NCI-H2196 treated with DMSO at 0.1 percent for 48 hours (cell line): Measurements from ENCODE around the gene PRDM2.

ENCODE experiments used
- DNase-seq: peaks from one replicate; lab custom pipeline; 2025; ENCODE audit not compliant: unreplicated experiment; lab: John Stamatoyannopoulos, UW

The PRDM2 gene

DNA sequence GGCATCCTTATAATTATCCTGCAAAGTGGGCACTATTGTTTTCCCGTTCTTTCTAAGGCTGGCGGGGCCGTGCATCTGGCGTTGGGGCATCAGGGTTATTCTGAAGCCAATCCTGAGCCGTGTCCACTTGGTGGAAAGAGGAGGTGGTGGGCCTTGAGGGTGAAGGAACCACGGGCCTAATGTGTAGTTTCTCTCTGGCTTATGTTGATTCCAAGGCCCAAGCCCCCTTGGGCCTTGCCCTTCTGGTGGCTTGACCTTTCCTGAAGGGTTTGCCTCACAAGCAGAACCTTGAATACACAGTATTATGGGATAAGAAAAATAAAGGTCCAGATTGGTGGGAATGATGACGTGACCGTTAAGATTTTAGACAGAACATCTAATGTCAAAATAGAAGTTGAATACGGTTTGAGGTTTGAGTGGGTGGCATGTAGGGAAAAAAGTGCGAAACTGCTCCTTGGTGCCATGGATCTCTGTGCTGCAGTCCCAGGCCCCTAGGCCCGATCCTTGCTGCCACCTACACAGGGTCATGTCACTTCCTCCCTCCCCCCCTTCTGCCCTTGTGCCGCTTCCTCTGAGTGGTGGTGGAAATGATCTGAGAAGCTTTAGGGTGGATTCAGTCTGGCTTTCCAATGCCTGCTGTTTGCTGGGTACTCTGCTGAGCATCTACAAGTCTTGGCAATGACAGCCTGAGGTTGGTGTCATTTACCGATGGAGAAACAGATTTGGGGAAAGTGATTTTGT, 90.5 kb downstream of the PRDM2 start:
- no peak for DNase-seq

- no peak for DNase-seq
Observed at GRCh38 chr1:13792419-13792818, 92.4 kb downstream of the PRDM2 start.

DNA sequence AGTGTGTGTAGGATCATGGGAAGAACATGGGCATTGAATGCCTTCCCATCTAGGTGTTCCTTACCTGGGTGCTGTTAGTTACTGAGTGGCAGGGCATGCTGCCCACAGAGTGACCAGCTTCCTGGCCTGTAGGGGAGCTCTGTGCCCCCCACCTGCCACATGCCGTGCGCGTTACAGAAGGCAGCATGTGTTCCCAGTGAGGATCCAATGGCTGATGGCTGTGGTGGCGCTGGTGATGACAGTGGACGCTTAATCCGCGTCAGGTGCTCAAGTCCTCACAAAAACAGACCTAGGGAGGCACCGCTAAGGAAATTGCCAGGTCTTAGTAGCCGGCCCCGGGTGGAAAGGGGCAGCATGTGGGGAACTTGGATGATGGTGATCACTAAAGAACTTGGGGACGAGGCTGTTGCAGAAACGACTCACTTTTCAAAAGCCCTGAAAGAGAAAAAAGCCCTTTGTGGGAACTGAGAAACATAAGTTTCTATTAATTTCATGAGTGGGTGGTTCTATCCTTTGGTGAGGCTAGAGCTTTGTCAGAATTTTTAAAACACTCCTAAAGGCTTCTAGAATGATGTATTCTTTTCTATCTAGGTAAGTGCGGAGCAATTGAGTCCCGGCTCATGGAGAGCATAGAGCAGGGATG, 93.2 kb downstream of the PRDM2 start:
- DNase-seq, result no peak

GRCh38 chr1:13794231-13795187, 94.5 kb downstream of the PRDM2 start:
- DNase-seq, result no peak

DNA sequence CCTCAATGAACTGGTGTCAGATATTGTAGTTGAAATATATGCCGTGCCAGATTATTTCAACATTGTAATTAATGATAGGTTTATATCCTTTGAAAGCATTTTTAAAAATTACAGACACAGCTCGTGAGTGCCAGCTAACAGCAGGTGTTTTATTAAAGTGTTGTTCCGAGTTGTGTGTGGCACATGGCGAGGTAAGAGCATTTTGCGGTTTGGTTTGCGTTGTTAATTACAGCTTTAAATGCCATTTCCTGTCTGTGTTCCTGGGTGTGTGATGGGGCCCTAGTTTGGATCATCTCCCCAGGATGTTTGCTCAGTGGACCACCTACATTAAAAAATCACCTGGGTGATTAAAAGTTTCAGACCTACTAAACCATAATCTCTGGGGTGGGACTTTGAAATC, 97.4 kb downstream of the PRDM2 start:
- DNase-seq, result no peak

DNA sequence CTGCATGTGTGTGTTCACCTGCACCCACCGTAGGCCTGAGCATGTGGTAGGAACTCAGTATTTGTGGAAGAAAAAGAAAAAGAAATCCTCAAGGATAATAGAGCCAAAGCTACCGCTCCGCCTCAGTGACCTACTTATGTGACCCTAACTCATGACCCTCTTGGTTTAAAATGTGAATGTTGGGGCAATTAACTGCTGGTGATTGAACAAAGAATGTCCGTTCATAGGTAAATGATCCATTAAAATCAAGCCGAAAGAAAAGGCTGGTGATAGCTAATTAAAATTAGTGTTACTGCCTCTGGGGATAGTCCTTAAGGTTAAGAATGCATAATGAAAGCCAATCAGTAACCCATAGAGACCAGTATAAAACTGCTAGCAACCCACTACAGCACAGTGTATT, 98.1 kb downstream of the PRDM2 start:
- no peak for DNase-seq

GRCh38 chr1:13799502-13800283, 99.7 kb downstream of the PRDM2 start:
- no peak for DNase-seq

- no peak for DNase-seq
Observed at GRCh38 chr1:13801232-13801631, 101.2 kb downstream of the PRDM2 start.

- DNase-seq, result no peak
Observed at GRCh38 chr1:13801655-13802486, 101.9 kb downstream of the PRDM2 start.

DNA sequence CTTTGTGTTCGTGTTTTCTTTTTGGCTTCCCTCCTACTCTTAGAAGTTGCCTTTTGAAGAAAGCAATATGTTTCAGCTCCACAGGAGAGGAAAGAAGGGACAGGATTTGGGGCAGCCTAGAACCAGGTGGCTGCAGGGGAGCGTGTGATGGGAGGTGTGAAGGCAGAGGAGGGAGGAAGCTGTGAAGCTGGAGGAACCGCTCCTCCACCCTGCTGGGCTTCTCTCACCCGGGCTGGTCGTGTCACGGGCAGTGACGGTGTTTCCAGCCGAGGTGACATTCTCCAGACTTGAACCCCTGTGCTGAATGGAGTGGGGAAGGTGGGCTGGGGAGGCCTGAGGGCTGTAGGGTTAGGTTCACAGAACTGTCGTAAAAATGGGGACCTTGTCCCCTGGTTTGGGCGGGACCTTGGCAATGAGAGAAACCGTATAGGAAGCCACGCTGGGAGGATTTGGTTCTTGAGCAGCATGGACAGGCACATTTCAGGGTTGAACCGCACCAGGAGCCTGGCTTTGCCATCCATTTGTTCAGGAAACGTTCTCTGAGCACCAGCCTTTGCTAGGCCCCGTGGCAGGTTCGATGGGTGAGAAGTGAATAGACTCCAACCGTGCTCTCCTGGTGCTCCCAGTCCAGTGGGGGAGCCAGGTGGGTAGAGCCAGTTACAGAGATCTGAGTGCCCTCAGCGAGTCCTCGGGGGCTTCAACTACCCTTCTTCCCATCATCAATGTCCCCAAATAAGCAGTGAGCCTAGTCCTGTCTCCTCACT, 103.0 kb downstream of the PRDM2 start:
- DNase-seq, result no peak

- no peak for DNase-seq
Observed at GRCh38 chr1:13803546-13804239, 103.7 kb downstream of the PRDM2 start.

DNA sequence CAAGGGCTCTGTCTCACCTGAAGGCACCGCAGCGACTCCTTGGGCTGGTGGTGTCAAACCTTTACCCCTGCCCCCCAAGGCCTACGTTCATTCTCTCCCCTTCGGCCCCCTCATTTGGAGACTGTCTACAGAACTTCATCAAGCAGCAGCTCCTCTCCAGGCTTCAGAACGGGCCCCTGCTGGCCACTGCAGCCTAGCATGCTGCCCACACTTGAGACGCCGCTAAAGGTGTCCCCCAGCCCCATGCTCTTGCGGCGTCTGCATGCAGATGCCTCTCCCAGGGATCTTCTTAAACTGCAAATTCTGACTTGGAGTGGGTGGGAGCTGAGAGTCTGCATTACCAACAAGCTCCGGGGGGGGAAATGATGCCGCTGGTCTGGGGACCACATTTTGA, 104.2 kb downstream of the PRDM2 start:
- no peak for DNase-seq

DNA sequence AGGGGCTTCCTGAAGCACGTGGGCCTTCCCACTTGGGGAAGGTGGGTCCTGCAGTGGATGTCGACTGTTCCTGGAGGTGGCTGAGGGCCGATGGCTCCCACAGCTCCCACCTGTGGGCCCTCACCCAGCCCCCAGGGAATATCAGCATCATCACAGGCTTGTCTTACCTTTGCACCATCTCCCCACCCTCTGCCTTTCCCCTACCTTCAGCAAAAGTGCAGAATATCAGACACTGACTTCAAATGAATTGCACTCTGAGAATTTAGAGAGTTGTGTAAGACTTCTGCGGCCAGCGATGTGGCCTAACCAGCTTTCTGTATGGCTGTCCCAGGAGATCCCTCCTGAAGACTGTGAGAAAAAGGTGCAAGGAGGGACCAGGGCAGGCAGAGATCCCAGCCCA, 105.4 kb downstream of the PRDM2 start:
- DNase-seq, result no peak

DNA sequence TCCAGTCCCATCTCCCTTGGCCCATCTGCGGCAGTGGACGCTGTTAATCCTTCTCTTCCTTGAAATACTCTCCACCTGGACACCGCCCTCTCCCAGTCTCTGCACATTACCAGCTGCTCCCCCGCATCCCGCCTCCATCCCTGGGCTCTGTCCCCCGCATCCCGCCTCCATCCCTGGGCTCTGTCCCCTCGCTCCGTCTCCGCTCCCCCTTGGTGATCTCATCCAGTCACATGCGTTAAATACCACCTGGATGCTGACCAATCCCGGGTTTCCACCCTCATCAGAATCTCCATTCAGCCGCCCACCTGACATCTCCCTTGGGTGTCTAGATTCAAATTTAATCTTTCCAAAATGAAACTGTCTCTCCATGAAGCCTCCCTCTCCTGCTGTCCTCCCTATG, 106.1 kb downstream of the PRDM2 start:
- no peak for DNase-seq

DNA sequence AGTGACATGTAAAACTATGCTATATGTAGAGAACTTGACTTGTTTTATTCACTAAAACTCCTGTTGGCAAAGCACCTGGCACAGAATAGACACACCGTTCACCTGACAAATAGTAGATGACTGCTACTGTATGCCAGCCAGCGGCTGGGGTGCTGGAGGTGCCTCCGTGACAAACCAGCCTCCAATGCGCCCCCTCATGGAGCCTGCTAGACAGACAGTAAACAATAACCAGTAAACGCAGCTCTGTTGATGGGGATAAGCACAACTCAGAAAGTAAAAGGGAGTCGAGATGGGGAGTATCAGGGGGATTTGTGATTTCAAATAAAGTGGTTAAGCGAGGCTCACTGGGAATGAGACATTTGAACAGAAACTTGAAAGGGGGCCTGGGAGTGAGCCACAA, 107.2 kb downstream of the PRDM2 start:
- DNase-seq, result no peak

DNA sequence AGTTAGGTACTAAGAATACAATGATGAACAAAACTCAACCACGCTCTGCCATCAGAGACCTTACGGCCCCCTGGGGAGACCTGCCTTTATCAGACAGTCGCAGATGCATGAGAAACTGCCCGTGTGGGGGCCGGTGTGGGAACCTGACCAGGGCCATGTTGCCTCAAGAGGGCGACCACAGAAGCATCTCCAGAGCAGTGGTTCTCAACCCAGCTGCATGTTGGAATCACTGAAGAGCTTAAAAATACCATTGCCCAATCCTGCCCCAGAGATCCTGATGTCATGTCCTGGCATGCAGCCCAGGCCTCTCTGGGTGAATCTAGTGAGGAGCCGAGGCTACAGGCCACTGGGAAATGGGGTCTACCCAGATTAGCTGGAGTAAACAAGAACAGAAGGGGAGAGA, 108.7 kb downstream of the PRDM2 start:
- no peak for DNase-seq

DNA sequence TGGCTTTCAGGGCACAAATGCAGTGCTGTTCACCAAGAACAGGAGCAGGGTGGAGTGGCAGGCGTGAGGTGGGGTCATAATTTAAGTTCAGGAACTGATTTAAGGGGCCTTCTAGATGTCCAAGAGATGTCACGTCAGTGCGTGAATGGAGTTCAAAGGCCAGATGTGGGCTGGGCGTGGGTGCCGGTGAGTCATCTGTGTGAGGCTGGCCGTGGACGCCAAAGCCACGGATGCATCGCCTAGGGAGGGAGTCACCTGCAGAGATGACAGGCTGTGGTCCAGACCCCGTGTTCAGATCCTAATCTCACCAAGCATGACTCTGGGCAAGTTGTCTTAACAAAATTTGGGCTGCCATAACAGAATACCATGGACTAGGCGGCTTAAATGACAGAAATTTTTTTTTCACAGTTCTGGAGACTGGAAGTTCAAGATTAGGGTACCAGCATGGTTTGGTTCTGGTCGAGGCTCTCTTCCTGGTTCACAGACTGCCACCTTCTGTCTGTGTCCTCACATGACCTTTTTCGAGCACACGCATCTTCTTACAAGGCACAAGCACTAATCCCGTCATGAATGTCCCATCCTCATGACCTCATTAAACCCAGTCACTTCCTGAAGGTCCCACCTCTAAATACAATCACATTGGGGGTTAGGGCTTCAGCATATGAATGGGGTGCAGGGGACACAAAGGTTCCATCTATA, 109.6 kb downstream of the PRDM2 start:
- DNase-seq, result no peak
